ENCODE data around the gene ADIPOR2. TPM values are rescaled to one million over a fixed set of nuclear protein-coding genes. Genes with fewer than 3 reads are reported as not detected.

The ADIPOR2 gene
- total and polyA plus RNA-seq, 11 donors: 17.7 to 52.5 (median 36.7) TPM

GRCh38 chr12:1761857-1762256, 71.0 kb downstream of the ADIPOR2 start:
- Histone ChIP-seq H3K4me3 (no peak overlapping the region), H3K27ac (no peak overlapping the region), H3K9me3 (no peaks in the 10 kb centered on the region), H3K4me1 (peaks cover 0 to 19% (median 0%) of the 10 kb centered on the region in 12 donors), H3K27me3 (no peaks in the 10 kb centered on the region), H3K36me3 (peaks cover 0 to 24% (median 13%) of the 10 kb centered on the region in 9 donors)
- no peak for TF ChIP-seq CTCF (IDR thresholded peaks at IDR 0.05)
- no peak for TF ChIP-seq POLR2A (IDR thresholded peaks at IDR 0.05)
- no peak for ATAC-seq
- DNase-seq: no peak
- intact Hi-C loops (cut with DNase I): loop anchor here in 2 of 10 donors (10.0 kb wide), 1 partner anchor 47 kb away; no protein-coding TSS in a partner anchor
- WGBS, 4 donors: 82 to 97% (median 93%) methylated on average over 3 of the region's 3 CpGs

GRCh38 chr12:1763153-1763552, 72.3 kb downstream of the ADIPOR2 start:
- ATAC-seq: no peak

GRCh38 chr12:1766110-1766509, 75.2 kb downstream of the ADIPOR2 start:
- DNase-seq (no peak), ATAC-seq (no peak)
- Histone ChIP-seq H3K36me3 (peaks cover 0 to 2% (median 0%) of the 10 kb centered on the region in 9 donors), H3K4me1 (peaks cover 0 to 8% (median 0%) of the 10 kb centered on the region in 12 donors), H3K9me3 (no peaks in the 10 kb centered on the region), H3K27me3 (no peaks in the 10 kb centered on the region), H3K4me3 (no peak overlapping the region), H3K27ac (no peak overlapping the region)
- TF ChIP-seq CTCF (IDR thresholded peaks at IDR 0.05) (no peak), POLR2A (IDR thresholded peaks at IDR 0.05) (no peak)
- 87 to 96% (median 91%) methylated on average over 1 of the region's 1 CpG for WGBS, 4 donors
- intact Hi-C loops (cut with DNase I): loop anchor here in 2 of 10 donors (10.0 kb wide), 1 partner anchor 51 kb away; no protein-coding TSS in a partner anchor

More at GRCh38 chr12:1763153-1763552, 72.3 kb downstream of the ADIPOR2 start:
- Histone ChIP-seq H3K27ac (no peak overlapping the region), H3K4me1 (peaks cover 0 to 21% (median 0%) of the 10 kb centered on the region in 12 donors), H3K4me3 (no peak overlapping the region), H3K9me3 (no peaks in the 10 kb centered on the region), H3K36me3 (peaks cover 0 to 11% (median under 1%) of the 10 kb centered on the region in 9 donors), H3K27me3 (no peaks in the 10 kb centered on the region)
- TF ChIP-seq POLR2A (IDR thresholded peaks at IDR 0.05) (no peak), CTCF (IDR thresholded peaks at IDR 0.05) (no peak)
- intact Hi-C loops (cut with DNase I): loop anchor here in 2 of 10 donors (10.0 kb wide), 1 partner anchor 48 kb away; no protein-coding TSS in a partner anchor
- WGBS, 4 donors: 87 to 96% (median 90%) methylated on average over 2 of the region's 2 CpGs
- no peak for DNase-seq

GRCh38 chr12:1767407-1768090, 76.7 kb downstream of the ADIPOR2 start:
- H3K4me3 ChIP-seq: no peak overlapping the region
- H3K36me3 ChIP-seq: peaks cover 0 to 2% (median 0%) of the 10 kb centered on the region in 9 donors
- peaks cover 0 to 8% (median 0%) of the 10 kb centered on the region in 12 donors for H3K4me1 ChIP-seq
- no peak for DNase-seq
- H3K27ac ChIP-seq: no peak overlapping the region
- intact Hi-C loops (cut with DNase I): loop anchor here in 2 of 10 donors (10.0 kb wide), 1 partner anchor 53 kb away; no protein-coding TSS in a partner anchor
- no peaks in the 10 kb centered on the region for H3K9me3 ChIP-seq
- WGBS, 4 donors: 95 to 100% (median 97%) methylated on average over 1 of the region's 1 CpG
- TF ChIP-seq POLR2A (IDR thresholded peaks at IDR 0.05) (no peak), CTCF (IDR thresholded peaks at IDR 0.05) (no peak)
- H3K27me3 ChIP-seq: no peaks in the 10 kb centered on the region
- ATAC-seq: no peak
